GM23248 (cell line): ENCODE measurements around the gene TEX264.

Experiments
- EZH2 ChIP-seq: fragments of 200-600 bp; sonication (generic); IDR thresholded peaks from 2 replicates; pipeline ENCODE4 v1.6.1; 2018; ENCODE audit warnings: antibody characterized with exemption, mild to moderate bottlenecking; ENCODE audit not compliant: insufficient read depth, poor library complexity, severe bottlenecking
- EZH2phosphoT487 ChIP-seq: fragments of 200-600 bp; sonication (generic); IDR thresholded peaks from 2 replicates; pipeline ENCODE4 v1.6.1; 2018; ENCODE audit warnings: antibody characterized with exemption, moderate library complexity, mild to moderate bottlenecking, low read depth; ENCODE audit not compliant: insufficient read depth

- TF ChIP-seq EZH2 (no peak), EZH2phosphoT487 (no peak)
Measured at GRCh38 chr3:51719410-51720025, 48.5 kb downstream of the TEX264 start.
